CD4-positive, alpha-beta T cell treated with Interferon alpha-2 for 1 hour (primary cell): ENCODE measurements around the gene ID3.
"Not testable (repeated sequence)": the region's sequence is repeated elsewhere in the genome, so short reads cannot be mapped to it uniquely, and the experiment has no call there.

Source experiments
- DNase-seq, 2 donors: peaks; one replicate each; pipeline ENCODE4 v3.0.0-alpha.2; 2020 to 2022

Gene ID3

DNA sequence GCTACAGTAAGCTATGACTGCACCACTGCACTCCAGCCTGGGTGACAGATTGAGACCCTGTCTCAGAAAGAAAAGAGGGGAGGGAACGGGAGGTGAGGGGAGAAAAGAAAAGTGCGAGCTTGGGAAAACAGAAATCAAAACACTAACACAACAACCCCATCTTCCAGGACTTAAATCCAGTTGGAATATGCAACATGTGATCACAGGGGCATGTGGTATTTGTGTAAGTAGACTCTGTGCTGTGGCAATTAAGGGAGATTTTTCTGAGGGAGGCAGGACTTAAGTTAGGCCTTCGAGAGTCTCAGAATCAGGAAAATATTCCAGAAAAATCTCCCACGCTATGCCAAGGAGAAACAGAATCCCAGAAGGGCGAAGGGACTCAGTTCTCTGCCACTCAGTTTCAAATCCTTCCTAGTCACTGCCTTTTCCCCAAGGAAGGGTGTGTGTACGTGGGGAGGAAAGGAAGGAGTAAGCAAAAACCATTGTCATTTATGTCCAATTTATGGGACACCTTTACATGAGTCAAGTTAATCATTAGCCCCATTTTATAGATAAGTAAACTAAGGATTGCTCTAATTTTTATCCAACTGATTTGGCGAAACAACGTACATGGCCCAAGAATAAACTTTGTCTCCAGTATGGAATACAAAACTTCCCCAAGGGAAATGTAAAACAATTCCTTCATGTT, 12.3 kb downstream of the ID3 start:
- no peak for DNase-seq

DNA sequence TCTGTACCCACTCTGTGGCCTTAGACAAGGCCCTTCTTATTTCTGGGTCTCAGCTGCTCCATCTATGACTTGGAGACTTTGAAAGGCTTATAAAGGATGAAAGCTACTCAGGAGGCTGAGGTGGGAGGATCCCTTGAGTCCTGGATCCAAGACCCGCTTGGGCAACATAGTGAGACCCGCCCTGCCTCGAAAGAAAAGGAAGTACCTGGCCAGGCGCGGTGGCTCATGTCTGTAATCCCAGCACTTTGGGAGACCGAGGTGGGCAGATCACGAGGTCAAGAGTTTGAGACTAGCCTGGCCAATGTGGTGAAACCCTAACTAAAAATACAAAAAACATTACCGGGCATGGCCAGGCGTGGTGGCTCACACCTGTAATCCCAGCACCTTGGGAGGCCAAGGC, 13.4 kb downstream of the ID3 start:
- DNase-seq = no peak

DNA sequence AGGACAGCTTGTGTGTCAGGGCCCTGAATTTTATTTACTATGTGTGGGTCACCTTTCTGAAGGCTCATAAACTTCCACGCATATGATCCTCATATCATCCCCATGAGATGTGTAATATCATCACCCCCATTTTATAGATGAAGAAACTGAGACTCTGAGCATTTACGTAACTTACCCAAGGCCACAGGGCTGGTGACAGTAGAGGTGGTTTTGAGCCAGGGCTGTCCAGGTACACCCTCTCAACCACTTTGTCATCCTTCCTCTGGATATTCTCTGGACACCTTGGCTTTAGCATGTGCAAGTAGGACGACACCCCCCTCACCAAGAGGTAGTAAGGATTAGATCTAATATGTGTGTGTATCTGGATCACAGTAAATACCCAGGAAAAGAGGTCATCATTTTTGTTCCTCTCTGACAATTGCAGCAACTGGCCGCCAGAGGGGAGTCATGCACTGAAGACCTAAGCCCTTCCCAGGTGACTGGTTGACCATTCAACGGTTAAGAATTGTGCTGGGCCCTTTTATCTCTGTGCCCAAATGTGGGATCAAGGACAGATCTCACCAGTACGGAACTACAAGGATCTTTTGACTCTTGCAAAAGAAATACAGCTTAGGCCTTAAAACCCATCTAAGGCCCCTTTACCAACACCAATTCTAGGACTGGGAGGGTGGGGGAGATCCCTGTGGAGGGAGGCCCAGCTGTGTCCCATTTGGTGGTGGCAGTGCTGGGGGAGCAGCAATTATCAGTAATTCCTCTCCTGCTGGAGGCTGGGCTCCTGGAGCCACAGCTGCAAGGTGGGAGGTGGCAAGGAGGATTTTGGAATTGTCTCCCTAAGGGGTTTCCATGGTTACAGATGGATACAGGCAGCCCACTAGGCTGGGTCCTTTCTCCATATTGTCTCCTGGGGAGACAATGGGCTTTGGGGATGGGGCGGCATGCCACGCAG, 14.6 kb downstream of the ID3 start:
- DNase-seq = peak; percentile 73 to 79

DNA sequence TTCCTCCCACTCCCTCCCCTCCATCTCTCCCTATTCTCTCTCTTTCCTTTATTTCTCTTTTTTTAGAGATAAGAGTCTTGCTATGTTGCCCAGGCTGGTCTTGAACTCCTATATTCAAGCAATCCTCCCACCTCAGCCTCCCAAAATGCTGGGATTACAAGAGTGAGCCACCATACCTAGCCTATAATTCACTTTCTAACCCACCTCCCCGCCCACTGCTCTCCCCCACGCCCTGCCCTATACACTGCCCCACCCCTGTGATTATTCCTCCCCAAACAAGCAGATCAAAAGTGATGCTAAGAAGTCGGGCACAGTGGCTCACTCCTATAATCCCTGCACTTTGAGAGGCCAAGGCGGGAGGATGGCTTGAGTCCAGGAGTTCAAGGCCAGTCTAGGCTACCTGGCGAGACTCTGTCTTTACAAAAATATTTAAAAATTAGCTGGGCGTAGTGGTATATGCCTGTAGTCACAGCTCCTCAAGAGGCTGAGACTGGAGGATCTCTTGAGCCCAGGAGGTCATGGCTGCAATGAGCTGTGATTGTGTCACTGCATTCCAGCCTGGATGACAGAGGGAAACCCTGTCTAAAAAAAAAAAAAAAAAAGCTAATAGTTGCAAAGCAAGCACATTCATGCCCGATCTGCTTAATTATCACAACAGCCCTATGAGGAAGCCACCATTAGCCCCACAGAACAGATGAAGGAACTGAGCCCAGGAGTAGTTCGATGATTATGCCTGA, 15.4 kb downstream of the ID3 start:
- DNase-seq = no peak

DNA sequence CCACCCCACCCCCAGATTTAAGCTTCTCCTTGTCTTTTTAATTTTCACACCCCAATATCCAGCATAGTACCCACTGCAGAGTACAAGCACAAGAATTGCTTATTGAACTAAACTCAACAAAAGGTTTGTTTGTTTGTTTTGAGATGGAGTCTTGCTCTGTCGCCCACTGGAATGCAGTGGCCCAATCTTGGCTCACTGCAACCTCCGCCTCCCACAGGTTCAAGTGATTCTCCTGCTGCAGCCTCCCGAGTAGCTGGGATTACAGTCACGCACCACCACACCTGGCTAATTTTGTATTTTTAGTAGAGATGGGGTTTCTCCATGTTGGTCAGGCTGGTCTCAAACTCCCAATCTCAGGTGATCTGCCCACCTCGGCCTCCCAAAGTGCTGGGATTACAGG, 16.4 kb downstream of the ID3 start:
- DNase-seq = not testable (repeated sequence)

DNA sequence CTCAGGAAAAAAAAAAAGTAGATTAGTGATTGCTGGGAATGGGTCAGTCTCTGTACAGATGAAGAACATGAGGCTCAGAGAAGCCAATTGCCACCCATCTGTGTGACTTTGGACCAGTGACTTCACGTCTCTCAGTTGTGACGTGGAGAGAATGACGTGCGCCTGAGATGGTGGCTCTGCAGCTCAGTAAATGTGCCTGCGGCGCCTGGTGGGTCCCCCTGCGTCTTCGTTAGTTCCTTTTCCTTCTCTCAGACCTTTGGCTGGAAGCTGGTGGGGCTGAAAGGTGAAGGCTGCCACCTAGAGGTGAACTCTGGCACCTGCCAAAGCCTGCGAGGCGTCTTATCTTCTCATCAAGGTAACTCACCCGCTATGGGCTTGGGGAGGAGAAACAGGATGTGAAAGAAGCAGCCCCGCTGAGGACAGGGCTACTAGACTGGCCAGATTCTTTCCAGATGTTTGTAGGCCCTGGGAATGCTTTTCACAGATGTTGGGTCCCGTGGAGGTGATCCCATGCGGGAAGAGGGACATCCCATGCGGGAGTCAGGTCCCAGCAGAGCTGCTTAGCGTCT, 19.5 kb downstream of the ID3 start:
- DNase-seq = peak; percentile 94 to 95

DNA sequence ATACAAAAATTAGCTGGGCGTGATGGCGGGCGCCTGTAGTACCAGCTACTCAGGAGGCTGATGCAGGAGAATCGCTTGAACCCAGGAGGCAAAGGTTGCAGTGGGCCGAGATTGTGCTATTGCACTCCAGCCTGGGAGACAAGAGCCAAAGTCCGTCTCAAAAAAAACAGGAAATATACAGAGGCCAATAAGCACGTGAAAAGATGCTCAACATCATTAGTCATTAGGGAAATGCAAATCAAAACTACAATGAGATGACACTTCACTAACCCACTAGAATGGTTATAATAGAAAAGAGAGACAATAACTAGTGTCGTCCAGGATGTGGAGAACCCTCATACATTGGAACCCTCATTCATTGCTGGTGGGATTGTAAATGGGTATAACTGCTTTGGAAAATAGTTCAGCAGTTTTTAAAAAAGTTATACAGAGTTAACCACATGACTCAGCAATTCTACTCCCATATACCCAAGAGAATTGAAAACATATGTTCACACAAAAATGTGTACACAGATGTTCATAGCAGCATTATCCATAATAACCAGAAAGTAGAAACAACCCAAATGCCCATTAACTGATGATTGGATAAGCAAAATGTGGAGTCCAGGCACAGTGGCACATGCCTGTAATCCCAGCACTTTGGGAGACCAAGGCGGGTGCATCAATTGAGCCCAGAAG, 21.9 kb downstream of the ID3 start:
- DNase-seq = no peak

DNA sequence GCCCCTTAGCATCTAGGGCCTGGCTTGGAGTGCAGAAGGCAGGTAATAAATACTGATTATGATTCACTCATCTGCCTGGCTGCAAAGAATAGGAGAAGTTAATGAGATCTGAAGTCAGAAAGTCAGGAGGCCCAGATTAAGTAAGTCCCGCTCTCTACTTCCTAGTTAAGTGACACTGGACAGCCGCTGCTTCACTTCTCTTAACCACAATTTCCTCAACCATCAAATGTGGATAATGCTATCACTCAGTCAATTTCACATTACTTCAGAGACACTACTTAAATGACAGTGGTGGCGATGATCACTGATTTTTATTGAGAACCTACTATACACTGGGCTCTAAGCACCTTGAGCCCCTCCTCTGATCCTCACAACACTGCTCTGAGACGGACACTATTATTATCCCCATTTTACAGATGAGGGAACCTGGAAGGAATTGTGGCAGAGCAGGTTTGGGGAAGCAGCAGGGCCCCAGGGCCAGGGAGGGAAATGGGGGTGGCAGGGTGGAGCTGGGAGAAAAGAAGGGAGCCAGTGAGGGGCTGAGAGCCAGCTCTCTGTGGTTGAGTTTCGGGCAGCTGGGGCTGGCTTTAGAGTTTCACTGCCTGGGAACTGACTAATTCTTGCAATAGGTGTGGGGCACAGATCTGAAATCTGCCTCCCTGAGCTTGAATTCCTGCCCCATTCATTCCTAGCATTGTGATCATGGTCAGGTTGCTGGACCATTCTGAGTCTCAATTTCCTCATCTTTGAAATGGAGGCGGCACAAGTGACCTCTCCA, 25.9 kb downstream of the ID3 start:
- DNase-seq = peak; percentile 27 to 43

DNA sequence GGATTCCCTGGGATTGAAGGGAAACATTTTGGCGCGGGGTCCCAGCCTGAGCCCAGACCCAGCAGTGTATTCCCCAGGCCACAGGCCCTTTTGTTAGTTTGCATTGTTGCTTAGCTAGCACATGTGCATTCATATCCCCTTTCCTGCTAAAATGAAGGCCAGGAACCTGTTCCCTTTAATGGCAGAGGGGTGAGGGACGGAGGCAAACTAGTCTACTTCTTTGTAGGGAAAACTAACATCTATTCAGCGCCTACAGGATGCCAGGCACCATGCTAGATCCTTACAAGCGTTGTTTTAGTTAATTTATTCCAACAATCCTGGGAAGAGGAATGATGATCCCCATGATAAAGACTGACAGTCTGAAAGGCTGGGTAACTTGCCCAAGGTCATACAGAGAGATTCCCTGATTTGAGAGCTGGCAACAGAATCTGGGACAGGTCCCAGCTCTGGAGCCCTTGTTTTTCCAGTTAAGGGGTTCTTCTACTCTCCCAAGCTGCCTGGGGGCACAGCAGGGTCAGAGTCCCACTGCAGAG, 27.7 kb downstream of the ID3 start:
- DNase-seq = no peak

DNA sequence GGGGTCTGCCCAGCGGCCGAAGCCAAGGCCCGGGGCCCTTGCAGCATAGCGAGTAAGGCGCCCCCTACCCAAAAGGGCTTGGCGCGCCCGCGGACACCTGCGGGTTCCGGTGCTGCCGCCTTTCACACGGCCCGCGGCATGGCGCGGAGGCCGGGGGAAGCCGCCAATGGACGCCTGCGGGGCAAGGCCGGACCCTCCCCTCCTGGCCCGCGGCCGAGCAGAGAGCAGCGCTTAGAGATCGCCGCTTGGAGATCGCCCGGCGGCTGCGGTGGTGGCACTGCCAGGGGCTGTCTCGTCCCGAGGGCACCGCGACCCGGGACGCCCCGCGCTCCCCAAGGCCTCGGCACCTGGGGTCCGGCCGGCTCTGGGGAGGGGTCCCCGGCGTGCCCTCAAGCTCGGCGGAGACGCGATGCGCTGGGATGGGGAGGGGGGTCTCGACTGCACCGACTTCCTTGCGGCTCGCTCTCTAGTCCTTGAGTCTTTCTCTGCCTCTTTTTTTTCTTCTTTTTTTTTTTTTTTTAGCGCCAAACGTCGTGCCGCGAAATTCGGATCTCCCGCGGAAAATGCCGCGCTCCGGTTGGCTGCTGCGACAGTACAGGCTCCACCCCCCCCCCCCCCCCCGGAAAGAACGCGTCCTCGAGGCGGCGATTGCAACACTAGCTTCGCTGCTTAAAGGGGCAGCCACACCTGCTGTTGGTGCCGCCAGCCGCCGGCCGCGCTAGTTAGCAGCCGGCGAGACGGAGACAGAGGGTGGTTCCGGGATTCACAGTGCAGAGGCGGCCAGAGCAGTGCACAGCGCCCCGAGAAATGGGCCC, 28.3 kb downstream of the ID3 start, which contains the start of gene E2F2:
TSS of gene E2F2 (minus strand) at position 487 of the 815 bp plus-strand sequence. CDS start at position 47, 440 bp downstream.
- peak; percentile 85 to 89 for DNase-seq

DNA sequence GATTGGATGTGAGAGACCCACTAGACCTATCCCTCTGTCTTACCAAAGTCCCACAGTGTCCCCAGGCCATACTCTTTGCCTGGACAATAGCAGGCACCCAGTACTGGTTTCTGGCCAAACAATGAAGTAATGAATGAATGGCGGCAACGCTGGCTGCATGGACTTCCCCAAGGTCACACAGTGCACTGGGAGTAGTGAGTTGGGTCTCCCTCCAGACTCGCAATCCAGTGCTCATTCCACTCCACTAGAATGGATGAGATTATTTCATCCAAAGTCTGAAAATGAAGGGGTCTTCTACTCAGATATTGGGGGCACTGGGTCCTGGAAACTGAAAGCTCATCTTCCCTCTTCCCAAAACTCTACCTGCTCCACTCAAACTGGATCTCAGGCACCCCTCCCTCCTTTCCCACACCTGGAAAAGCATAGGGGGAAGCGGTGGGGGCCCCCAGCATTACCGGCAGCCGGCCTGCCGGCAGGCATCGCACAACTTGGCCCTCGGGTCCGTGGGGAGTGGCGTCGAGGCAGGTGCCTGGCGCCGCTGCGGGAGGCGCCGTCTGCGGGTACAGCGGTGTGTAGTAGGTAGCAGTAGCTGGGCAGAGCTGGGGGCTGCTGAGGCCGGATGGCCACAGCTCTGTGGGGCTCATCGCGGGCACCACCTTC, 29.1 kb downstream of the ID3 start:
- DNase-seq = no peak

DNA sequence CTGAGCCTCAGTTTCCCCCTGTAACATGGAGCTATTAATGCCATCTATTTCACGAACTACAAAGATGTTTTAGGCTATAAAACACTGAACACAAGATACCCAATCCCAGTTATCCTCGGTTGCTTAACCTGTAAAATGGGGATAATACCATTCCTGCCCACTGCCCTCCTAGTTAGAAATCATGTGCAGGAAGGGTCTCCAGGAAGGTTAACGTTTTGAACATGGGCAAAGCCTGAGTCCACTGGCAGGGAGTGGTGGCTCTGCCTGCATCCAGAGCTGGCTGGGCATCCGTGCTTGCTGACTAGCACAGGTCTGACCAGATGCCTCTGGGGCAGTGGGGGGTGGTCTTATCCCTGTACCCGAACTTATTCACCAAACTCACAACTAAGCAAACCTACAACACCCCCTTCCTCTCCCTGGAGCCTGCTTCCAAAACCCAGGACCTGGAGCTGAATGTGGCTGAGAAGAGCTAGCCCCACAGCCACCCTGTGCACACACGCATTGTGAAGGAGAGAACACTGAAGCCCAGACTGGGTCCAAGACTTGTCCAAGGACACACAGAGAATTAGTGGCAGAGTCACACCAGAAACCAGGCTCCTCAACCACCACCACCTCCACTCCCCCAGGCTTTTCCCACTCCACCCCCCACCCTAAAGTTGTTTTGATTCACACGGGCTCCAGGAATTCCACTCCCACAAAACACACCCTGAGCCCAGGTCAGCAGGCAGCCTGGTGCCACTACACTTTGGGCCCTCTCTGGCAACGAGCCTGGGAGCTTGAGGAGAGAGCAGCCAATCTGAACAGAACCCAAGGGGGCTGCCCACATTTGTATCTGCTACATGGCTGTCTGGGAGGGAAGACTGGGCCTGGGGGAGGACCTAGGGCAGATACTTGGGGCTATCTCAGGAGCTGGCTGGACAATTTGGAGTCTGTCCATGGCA, 29.9 kb downstream of the ID3 start:
- no peak for DNase-seq

DNA sequence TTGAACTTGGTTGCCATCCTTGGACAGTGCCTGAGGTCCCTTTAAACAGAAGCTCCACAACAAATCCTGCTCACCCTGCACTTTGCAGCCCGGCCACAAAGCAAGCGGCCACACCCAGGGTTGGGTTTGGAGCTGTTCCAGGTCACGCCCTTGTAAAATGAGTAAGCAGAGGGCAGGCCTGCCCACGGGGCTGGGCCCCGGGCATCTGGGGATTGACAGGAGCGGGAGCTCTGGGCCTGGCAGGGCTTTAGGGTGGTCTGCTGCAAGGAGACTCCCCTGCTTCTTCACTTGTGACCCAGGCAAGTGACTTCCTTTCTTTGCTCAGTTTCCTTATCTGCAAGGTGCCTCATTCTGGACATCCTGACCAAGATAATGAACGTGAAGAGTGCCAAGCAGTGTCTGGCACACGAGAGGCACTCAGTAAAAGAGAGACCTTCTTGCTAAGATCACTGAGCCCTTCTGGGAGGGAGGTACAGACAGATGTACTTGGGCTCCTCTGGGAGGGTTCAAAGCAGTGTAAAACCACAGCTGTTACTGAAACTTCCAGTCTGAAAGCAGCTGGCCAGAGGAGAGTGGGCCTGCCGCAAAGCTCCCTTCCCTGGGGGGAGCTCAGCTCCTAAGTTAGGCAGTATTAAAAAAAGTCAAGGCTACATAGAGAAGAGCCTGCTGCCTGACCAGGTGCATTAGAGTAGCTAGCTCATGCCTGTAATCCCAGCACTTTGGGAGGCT, 30.9 kb downstream of the ID3 start:
- peak; percentile 72 to 82 for DNase-seq

DNA sequence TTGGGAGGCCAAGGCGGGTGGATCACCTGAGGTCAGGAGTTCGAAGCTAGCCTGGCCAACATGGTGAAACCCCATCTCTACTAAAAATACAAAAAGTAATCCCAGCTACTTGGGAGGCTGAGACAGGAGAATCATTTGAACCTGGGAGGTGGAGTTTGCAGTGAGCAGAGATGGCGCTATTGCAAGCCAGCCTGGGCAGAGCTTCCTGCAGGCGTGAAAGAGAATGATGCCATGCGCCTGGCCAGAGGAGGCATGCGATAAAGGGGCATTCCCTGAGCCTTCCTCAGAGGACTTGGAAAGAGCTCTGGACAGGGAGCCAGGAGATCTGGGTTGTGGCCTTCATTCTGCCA, 31.4 kb downstream of the ID3 start:
- DNase-seq = peak in 1 of 2 donors; percentile 17

DNA sequence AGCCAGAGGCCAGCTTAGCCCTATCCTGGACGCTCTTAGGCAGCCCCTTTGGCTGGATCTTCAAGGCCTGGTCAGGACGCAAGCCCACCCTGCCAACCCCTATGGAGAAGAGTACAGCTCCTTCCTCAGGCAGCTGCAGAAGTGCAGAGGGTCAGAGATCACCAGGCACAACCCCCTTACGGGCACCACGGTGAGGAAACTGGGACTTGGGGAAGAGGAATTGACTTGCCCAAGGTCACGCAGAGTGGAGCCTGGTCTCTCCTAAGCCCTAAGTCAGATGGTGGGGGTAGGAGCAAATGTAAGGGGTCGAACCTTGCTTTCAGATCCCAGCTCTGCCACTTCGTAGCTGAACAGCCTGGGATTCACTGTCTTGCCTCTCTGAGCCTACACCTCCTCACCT, 31.9 kb downstream of the ID3 start:
- no peak for DNase-seq

DNA sequence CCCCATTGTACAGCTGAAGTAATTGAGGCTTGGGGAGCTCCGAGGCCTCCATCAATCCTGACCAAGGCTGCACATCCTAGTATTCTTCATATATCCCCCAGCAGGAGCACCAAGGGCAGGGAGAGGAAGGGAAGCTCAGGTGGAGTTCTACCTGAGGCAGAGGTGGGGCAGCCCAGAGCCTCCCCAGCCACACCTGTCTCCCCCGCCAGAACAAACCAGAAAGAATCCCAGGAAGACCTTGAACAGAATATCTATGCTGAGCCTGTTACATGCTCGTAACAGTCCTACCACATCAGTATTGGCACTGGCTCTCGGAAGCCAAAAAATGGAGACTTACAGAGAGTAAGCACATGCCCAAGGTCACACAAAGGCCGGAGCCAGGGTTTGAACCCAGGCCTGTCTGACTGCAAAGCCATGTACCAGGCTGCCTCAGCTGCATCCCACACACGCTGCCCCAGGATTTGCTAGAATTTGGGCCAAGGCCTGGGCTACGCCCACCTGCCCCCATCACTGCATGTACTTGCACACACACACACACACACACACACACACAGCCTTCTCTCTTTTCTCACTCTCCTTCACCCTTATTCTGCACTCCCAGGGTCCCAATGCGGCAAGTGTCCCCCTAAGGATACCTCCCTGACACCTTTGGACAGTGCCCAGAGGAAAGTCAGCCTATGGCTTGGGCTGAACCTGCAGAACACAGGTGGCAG, 32.8 kb downstream of the ID3 start:
- DNase-seq = no peak

DNA sequence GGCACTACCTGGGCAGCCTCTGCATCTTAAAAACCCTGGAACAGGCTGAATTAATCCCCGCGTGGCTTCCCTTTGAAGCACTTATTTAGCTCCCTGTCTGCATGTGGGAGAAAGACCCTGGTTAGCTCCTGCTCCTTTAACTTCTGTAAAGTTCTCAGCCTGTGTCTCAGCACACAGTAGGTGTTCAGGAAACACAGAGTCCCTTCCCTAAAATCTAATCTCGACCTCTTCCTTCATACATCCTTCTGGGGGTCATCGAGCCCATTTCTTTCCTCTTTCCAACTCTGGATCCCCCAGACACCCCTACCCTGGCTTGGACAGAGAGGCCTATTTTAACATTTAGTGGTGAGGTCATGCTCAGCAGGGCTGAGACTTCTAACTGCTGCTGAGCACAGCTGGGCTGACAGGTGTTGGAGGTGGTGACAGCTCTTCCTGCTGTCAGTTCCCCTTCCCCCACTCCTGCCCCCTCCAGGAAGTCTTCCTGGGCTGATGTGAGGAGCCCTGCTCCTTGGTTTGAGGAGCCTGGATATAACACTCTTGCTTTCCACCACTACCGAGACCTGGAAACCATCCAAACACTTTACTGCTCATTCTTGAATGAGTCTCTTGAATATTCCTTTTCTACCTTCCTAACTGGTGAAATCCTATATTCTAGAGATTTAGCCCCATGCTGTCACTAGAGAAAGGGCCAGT, 33.6 kb downstream of the ID3 start:
- DNase-seq = peak in 1 of 2 donors; percentile 38
